Measurements from ENCODE around the gene FAM13C. TPM values are rescaled to one million over a fixed set of nuclear protein-coding genes. Genes with fewer than 3 reads are reported as not detected.
A peak's percentile ranks its signal among the peaks of the same experiment; 100 is the strongest.

FAM13C gene
- total and polyA plus RNA-seq, 2 of the 13 experiments (the other 11 are each of a cell fraction or from before 2014, with no cell fraction given), result 0.07 to 0.26 TPM

DNA sequence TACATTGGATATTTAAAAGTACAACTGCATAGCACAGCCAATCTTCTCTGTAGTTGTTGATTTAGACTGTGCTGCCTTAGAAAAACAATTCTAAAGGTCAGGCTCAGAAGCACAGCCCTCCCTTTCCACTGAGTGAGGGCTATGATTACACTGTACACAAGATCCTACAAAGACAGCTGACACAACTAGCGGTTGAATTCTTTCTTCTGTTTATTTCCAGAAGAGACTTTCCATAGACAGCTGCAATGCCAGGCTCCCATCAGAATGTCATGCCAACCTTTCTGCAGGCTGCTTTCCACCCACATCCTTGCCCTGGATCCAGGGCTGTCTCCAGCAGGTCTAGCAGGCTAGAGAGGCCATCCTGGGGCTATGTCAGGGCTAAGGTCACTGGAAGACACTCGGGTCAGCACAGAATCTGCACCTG lies 39.3 kb downstream of the FAM13C start (continued):
- TF ChIP-seq ZNF136 (CRISPR knock-in tag; IDR thresholded peaks at IDR 0.05; ENCODE audit: low read depth) (no peak), ZC3H13 (CRISPR knock-in tag; IDR thresholded peaks at IDR 0.05) (no peak), FOSL1 (CRISPR knock-in tag; IDR thresholded peaks at IDR 0.05; ENCODE audit: borderline replicate concordance) (no peak), ZNF773 (CRISPR knock-in tag; IDR thresholded peaks at IDR 0.05; ENCODE audit: borderline replicate concordance) (no peak), ZMAT3 (CRISPR knock-in tag; conservative IDR thresholded peaks at IDR 0.05) (no peak), ZNF589 (CRISPR knock-in tag; conservative IDR thresholded peaks at IDR 0.05) (no peak), NFYC (CRISPR knock-in tag; IDR thresholded peaks at IDR 0.05) (no peak), ZNF563 (CRISPR knock-in tag; IDR thresholded peaks at IDR 0.05) (no peak), STAG1 (CRISPR knock-in tag; IDR thresholded peaks at IDR 0.05) (peak; percentile 25; the same call in 1 of the 2 replicates), TBX3 (IDR thresholded peaks at IDR 0.05; ENCODE audit: borderline replicate concordance) (no peak), RFX1 (IDR thresholded peaks at IDR 0.05) (no peak), ZNF331 (CRISPR knock-in tag; IDR thresholded peaks at IDR 0.05) (peak; percentile 52; the same call in 1 of the 2 replicates), ZNF709 (CRISPR knock-in tag; IDR thresholded peaks at IDR 0.05) (no peak), ZNF180 (CRISPR knock-in tag; IDR thresholded peaks at IDR 0.05; ENCODE audit: borderline replicate concordance, low read depth) (no peak), ZNF629 (CRISPR knock-in tag; conservative IDR thresholded peaks at IDR 0.05) (no peak), ETV5 (CRISPR knock-in tag; IDR thresholded peaks at IDR 0.05; ENCODE audit: borderline replicate concordance) (no peak), HNF4G (IDR thresholded peaks at IDR 0.05; ENCODE audit: borderline replicate concordance, low read depth, low read length) (peak; percentile 64), HNF4G (CRISPR knock-in tag; IDR thresholded peaks at IDR 0.05; ENCODE audit: borderline replicate concordance, low read depth) (no peak; the same call in 1 of the 2 replicates), SALL1 (CRISPR knock-in tag; IDR thresholded peaks at IDR 0.05) (peak; percentile 60), ZNF225 (CRISPR knock-in tag; IDR thresholded peaks at IDR 0.05) (no peak)
- TF ChIP-seq, protein P1, sequence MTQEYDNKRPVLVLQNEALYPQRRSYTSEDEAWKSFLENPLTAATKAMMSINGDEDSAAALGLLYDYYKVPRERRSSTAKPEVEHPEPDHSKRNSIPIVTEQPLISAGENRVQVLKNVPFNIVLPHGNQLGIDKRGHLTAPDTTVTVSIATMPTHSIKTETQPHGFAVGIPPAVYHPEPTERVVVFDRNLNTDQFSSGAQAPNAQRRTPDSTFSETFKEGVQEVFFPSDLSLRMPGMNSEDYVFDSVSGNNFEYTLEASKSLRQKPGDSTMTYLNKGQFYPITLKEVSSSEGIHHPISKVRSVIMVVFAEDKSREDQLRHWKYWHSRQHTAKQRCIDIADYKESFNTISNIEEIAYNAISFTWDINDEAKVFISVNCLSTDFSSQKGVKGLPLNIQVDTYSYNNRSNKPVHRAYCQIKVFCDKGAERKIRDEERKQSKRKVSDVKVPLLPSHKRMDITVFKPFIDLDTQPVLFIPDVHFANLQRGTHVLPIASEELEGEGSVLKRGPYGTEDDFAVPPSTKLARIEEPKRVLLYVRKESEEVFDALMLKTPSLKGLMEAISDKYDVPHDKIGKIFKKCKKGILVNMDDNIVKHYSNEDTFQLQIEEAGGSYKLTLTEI (CRISPR knock-in tag; conservative IDR thresholded peaks at IDR 0.05), result no peak
- TF ChIP-seq, protein P2, sequence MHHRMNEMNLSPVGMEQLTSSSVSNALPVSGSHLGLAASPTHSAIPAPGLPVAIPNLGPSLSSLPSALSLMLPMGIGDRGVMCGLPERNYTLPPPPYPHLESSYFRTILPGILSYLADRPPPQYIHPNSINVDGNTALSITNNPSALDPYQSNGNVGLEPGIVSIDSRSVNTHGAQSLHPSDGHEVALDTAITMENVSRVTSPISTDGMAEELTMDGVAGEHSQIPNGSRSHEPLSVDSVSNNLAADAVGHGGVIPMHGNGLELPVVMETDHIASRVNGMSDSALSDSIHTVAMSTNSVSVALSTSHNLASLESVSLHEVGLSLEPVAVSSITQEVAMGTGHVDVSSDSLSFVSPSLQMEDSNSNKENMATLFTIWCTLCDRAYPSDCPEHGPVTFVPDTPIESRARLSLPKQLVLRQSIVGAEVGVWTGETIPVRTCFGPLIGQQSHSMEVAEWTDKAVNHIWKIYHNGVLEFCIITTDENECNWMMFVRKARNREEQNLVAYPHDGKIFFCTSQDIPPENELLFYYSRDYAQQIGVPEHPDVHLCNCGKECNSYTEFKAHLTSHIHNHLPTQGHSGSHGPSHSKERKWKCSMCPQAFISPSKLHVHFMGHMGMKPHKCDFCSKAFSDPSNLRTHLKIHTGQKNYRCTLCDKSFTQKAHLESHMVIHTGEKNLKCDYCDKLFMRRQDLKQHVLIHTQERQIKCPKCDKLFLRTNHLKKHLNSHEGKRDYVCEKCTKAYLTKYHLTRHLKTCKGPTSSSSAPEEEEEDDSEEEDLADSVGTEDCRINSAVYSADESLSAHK (CRISPR knock-in tag; IDR thresholded peaks at IDR 0.05; ENCODE audit: borderline replicate concordance), result no peak
- TF ChIP-seq, protein P3, sequence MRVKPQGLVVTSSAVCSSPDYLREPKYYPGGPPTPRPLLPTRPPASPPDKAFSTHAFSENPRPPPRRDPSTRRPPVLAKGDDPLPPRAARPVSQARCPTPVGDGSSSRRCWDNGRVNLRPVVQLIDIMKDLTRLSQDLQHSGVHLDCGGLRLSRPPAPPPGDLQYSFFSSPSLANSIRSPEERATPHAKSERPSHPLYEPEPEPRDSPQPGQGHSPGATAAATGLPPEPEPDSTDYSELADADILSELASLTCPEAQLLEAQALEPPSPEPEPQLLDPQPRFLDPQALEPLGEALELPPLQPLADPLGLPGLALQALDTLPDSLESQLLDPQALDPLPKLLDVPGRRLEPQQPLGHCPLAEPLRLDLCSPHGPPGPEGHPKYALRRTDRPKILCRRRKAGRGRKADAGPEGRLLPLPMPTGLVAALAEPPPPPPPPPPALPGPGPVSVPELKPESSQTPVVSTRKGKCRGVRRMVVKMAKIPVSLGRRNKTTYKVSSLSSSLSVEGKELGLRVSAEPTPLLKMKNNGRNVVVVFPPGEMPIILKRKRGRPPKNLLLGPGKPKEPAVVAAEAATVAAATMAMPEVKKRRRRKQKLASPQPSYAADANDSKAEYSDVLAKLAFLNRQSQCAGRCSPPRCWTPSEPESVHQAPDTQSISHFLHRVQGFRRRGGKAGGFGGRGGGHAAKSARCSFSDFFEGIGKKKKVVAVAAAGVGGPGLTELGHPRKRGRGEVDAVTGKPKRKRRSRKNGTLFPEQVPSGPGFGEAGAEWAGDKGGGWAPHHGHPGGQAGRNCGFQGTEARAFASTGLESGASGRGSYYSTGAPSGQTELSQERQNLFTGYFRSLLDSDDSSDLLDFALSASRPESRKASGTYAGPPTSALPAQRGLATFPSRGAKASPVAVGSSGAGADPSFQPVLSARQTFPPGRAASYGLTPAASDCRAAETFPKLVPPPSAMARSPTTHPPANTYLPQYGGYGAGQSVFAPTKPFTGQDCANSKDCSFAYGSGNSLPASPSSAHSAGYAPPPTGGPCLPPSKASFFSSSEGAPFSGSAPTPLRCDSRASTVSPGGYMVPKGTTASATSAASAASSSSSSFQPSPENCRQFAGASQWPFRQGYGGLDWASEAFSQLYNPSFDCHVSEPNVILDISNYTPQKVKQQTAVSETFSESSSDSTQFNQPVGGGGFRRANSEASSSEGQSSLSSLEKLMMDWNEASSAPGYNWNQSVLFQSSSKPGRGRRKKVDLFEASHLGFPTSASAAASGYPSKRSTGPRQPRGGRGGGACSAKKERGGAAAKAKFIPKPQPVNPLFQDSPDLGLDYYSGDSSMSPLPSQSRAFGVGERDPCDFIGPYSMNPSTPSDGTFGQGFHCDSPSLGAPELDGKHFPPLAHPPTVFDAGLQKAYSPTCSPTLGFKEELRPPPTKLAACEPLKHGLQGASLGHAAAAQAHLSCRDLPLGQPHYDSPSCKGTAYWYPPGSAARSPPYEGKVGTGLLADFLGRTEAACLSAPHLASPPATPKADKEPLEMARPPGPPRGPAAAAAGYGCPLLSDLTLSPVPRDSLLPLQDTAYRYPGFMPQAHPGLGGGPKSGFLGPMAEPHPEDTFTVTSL (CRISPR knock-in tag; IDR thresholded peaks at IDR 0.05; ENCODE audit: borderline replicate concordance), result peak; percentile 84; the same call in 1 of the 2 replicates

Measured in HepG2 (cell line).